HG02852 (cell line): ENCODE data around the gene ASB1.
"Not testable (repeated sequence)": the region's sequence is repeated elsewhere in the genome, so short reads cannot be mapped to it uniquely, and the experiment has no call there.

Experiments
- ATAC-seq: cut with Tn5 transposase; IDR thresholded peaks from one replicate; pipeline ENCODE4 v1.9.1; 2021; ENCODE audit warnings: mild to moderate bottlenecking, moderate library complexity; ENCODE audit not compliant: unreplicated experiment

Gene ASB1

GRCh38 chr2:238441262-238442114, 14.8 kb downstream of the ASB1 start:
- no peak for ATAC-seq

DNA sequence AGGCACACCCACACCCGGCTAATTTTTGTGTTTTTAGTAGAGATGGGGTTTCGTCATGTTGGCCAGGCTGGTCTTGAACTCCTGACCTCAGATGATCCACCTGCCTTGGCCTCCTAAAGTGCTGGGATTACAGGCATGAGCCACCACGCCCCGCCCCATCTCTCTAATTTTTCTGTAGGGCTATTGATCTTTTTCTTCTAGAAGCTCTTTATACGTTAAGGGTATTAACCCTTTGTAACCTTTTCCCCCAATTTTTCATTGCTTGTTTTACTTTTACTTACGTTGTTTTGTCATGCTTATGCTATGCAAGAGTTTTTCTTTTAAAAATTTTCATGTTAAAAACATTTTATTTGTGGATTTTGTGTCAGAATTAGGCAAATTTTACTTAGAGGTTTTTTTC, 15.5 kb downstream of the ASB1 start:
- ATAC-seq, result not testable (repeated sequence)

- ATAC-seq, result no peak
Observed at GRCh38 chr2:238444242-238444641, 17.5 kb downstream of the ASB1 start.

DNA sequence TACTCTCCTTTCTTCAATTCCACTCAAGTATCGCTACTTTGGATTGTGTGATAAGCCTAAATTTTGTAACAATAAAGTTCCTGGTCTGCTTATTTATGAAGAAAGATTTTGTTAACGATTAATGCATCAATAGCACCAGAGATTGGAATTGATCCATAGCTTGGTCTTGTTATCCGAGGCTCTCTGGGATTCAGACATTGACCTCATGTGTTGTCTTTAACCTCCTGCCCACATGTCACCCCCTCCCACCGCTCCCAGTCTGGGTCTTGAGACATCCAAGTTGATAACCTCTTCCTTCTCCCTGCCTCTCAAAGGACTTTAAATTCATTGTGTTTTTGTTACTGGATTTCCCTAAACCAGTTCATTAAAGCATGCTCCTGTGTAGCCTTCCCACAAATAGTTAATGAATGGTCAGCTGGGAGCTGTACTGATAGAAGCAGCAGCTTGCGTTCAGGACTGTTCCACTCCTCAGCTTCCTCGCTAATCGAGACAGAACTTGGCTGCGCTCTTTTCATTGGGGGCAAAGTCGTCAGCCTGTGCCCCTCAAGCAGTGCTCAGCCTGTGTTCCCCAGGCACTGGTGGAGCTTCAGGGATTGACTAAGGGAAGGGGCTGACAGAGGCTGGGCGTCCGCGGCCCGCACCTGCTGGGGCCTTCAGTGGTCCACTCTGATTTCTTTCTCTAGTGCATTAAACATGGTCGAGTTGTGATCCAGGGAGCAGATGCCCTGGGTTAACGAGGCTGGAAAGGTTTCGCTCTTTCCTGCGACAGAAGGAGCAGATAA, 18.9 kb downstream of the ASB1 start:
- ATAC-seq, result no peak

DNA sequence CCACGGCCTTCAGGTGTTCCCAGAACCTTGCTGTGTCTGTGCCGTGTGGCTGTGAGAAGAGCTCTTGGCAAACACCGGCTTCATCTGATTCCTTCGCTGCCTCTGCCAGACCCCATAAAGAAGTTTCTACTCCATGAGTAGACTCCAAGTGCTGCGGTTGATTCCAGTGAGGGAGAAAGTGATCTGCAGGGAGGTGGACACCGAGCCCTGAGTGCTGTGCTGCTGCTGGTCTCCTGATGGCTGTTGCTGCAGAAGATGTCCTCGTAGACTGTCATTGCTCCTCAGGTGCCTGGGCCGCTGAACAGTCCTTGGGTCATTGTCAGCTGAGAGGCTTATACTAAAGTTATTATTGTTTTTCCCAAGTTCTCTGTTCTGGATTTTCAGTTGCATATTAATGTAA, 19.6 kb downstream of the ASB1 start:
- ATAC-seq, result no peak

- no peak for ATAC-seq
Observed at GRCh38 chr2:238448031-238448955, 21.6 kb downstream of the ASB1 start.

- ATAC-seq, result no peak
Observed at GRCh38 chr2:238449241-238449640, 22.5 kb downstream of the ASB1 start.

DNA sequence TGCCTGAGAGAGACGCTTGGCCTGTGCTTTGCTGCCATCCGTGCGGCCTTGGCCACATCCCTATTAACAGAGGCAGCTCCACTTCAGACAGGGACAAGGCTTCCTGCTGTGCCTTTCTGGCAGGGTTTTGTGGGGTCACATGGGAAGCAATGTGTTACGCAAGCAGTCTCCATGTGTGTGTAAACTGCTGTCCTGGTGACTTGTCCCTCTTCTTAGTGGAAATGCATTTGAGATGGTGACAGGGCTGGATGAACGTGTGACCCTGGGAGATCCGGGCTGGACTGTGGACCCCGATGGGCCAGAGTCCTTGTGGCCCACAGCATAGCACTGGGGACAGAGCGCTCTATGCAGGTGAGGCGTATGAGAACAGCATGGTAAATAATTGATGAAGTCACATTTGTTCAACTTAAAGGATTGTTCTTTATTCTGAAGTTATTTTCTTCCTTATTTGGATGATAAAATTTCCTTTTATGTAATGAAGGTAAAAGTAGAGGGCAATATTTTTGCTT, 23.2 kb downstream of the ASB1 start:
- ATAC-seq, result no peak

DNA sequence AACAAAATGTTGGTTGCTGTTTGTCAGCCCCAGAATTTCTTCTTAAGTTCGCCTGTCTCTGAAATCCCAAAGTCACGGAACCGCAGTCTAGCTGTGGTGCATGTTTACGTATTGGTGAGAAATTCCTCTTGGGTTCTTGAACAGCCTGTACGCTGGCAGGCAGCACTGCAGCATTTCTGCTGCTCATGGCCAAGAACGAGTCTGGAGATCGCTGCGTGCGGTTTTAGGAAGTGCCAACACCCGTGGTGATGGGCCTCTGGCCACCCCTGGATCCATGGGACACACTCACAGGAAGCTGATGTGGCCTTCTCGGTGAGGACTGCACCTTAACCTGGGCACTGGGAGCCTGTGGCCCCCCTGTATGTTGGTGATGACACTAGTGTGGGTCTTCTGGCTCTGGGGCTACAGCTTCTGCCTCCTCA, 23.7 kb downstream of the ASB1 start:
- ATAC-seq, result no peak

DNA sequence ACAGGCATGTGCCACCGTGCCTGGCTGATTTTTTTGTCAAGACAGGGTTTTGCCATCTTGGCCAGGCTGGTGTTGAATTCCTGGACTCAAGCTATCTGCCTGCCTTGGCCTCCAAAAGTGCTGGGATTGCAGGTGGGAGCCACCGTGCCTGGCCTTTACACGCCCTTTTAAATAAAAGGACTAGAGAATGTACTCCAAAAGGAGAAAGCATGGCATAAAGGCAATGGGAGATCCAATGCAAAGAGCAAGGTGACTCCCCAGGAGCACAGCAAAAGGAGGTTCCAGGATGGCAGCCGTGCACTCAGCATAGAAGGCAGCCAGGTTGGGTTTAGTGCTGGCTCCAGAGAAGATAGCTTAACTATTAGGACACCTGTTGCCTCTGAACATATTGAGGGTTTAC, 27.1 kb downstream of the ASB1 start:
- no peak for ATAC-seq

DNA sequence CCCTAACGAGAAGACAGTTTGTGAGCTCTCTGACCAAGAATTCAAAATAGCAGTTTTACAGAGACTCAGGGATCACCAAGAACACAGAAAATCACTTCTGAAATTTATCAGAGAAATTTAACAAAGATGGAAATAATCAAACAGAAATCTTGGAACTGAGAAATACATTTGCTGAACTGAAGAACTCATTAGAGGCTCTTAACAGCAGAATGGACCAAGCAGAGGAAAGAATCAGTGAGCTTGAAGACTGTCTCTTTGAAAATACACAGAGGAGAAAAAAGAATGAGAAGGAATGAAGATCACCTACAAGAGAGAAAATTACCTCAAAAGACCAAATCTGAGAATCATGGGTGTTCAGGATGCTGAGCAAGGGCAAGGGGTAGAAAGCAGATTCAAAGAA, 29.7 kb downstream of the ASB1 start:
- ATAC-seq, result no peak

- no peak for ATAC-seq
Observed at GRCh38 chr2:238456970-238457926, 30.5 kb downstream of the ASB1 start.

DNA sequence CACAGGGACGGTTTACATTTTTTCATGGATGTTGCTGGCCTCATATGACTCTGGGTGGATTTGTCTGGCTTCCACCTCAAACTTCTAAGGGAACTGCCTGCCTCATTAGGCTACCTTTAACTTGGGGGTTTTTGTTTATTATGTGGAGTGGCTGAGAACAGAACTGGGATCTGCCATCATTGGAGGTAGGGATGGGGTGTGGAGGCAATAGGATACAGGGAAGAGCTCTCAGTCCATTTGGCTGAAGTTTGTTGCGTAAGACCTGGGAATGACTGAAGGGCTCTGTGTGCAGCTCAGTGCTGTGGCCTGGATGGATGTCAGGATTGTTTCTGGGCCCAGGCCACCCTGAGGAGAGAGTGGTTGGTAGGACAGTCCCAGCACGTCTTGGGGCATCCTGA, 31.2 kb downstream of the ASB1 start:
- no peak for ATAC-seq

GRCh38 chr2:238458651-238459050, 31.9 kb downstream of the ASB1 start:
- no peak for ATAC-seq

DNA sequence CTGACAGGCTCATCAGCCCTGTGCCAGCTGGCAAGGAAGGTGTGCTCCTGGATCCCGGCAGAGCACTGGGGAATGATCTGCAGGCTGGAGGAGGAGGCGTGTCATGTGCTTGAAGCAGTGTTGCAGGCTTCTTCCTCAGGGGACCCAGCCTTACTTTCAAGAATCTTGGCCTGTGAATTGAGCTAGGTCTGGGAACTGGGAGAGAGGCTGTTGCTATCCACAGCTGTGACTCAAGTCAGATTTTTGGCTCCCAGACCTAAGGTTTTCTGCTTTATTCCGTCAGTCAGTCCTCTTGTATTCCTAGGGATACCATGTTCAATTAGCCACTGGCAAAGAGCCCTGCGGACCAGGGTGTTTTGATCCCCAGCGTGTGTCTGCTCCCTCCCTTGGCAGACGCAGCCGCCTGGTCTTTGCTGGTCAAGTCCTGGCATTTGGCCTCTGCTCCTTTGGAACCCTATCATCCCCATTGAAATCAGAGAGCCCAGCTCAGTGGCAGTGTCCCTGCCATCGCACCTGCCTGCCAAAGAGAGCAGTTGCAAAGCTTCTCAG, 32.4 kb downstream of the ASB1 start:
- ATAC-seq, result no peak

DNA sequence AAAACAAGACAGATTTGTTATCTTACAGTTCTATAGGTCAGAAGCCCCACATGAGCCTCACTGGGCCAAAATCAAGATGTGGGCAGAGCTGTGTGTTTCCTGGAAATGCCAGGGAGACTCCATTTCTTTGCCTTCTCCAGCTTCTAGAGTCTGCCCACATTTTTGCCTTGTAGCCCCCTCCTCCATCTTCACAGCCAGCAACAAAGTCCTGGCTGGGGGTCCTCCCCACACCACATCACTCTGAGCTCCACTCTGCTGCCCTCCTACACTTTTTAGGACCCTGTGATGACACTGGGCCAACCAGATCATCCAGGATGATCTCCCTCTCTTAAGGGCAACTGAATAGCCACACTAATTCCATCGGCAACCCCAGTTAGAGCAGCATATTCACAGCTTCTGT, 34.3 kb downstream of the ASB1 start:
- ATAC-seq, result no peak

DNA sequence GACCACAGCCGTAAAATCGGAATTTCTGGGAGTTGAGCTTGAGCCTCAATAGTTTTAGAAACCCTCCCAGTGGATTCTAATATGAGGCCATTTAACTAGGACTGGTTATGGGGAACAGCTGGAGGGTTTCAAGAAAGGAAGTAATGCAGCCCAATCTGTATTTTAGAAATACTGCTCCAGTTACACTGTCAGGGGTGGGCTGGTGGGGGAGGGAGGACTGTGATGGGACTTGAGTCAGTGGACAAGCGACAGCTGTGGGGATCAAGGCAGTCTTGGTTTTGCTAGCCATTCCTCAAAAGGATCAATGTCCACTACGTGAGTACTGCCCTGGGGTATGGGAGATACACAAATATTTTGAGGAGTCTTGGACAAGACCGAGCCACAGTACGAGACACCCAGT, 34.8 kb downstream of the ASB1 start:
- ATAC-seq, result no peak

GRCh38 chr2:238461916-238462315, 35.2 kb downstream of the ASB1 start:
- ATAC-seq, result no peak

DNA sequence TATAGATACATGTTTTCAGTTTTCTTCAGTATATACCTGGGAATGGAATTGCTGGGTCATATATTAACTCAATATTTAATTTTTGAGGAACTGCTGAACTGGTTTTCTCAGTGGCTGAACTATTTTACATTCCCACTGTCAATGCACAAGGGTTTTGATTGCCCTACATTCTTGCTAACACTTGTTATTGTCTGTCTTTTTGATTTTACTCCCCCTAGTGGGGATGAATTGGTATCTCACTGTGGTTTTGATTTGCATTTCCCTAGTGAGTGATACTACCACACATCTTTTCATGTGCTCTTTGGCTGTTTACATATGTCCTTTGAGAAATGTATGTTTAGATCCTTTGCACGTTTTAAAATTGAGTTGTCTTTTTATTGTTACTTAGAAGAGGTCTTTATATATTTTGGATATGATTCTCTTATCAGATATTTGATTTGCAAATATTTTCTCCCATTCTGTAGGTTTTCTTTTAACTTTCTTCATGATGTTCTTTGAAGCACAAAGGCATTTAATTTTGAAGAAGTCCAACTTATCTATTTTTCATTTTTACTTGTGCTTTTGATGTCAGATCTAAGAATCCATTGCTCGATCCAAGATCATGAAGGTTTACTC, 36.2 kb downstream of the ASB1 start:
- ATAC-seq, result no peak
